NCI-H1694 (cell line): Measurements from ENCODE around the gene EXOSC5.
"Not testable (repeated sequence)": the region's sequence is repeated elsewhere in the genome, so short reads cannot be mapped to it uniquely, and the experiment has no call there.

Source experiments
- DNase-seq: peaks from one replicate; lab custom pipeline; 2025; lab: John Stamatoyannopoulos, UW

EXOSC5 gene

DNA sequence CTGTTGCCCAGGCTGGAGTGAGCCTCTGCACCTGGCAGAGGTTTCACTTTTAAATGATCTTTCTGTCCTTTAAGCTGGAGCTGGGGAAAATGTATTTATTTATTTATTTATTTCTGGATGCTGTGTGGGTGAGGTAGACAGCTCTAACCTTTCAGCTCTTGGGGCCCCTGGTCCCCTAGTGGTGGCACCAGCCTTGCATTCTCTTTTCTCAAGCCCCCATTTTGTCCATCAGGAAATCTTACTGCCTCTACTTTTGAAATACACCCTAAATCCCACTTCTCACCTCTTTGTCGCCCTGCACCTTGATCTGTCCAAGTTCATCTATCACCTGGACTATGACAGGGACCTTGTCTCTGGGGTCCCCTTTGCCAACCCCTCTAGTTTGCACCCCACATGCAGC is 31.1 kb downstream of the EXOSC5 start:
- DNase-seq: no peak

DNA sequence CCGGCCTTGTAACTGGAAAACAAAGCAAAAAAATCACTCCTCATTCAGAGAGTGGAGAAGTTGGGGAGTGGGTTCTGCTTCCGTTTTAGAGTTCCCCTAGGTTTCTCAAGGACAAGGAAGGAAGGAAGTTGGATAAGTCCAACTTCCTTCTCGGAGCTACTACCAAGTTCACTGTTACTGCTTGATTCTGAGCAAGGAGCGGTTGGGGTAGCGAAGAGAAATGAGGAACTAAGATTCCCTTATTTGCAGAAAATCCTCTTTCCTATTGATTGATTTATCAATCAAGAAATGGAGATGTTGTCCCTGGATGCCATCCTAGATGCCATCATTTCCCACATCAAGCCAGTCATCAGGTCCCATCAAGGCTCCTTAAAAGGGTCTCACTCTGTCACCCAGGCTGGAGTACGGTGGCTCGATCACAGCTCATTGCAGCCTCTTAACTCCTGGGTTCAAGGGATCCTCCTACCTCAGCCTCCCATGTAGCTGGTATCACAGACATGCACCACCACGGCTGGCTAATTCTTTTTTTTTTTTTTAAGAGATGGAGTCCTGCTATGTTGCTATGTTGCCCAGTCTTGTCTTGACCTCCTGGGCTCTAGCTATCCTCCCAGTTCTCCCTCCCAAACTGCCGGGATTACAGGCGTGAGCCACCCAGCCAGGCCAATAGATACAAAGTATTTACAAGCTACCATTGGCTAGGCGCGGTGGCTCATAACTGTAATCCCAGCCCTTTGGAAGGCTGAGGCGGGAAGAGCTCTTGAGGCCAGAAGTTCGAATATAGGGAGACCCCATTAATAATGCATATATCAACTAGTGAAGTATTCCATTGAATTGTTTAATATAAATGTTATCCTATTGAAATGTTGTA is 32.4 kb downstream of the EXOSC5 start:
- no peak for DNase-seq

DNA sequence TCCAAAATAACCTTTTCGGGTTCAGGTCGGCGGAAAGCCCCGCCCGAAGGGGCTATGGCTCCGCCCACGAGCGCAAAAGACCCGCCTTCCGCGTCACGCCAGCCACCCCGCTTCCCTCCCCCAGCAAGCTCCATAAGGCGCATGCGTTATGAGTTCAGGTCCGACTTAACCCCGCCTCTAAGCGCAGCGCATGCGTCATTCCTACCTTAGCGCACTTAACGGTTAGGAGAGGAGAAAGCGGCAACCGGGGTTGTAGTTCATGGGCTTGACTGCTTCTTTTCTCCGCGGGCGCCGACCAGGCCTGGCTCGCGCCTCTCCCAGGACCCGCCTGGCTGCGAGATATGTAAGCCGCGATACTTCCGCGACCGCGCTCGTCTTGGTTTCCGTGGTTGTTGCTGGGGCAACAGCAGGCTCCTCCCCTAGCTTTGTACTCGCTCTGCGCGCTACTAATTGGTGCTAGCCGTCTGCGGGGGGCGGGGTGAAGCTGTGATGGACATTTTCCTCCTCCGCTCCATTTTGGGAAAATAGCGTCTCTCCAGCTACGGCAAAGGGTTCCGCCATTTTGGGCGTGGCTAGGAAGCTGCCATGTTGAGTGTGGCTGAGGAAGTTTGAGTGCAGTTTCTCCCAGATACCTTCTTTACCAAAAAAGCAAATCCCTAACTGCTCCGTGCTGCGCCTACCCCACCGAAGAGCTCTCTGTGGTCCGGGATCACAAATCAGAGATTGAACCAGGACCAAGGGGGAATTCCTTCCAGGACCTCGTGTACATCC is 33.2 kb downstream of the EXOSC5 start, which contains the start of gene B9D2:
Gene B9D2, minus strand, starts transcription at position 397 of the 771 bp plus-strand sequence. CDS start 630 bp downstream, outside the sequence.
- peak; percentile 97 for DNase-seq

DNA sequence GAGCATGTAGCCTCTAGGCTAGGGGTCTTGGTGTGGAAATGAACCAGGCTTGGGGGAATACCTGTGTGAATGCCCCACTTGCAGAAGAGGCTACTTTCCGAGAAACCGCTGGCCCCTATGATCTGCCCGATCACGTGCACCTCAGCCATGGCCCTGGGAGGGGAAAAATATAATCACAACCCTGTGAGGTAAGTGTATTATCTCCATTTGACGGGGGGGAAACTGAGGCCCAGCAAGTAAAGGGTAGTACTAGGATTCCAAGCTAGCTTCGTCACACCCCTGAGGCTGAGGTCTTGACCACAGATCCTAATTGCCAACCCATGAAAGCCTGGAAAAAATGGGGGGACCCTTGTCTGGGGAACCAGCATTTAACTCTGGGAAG is 33.8 kb downstream of the EXOSC5 start:
- DNase-seq: no peak

DNA sequence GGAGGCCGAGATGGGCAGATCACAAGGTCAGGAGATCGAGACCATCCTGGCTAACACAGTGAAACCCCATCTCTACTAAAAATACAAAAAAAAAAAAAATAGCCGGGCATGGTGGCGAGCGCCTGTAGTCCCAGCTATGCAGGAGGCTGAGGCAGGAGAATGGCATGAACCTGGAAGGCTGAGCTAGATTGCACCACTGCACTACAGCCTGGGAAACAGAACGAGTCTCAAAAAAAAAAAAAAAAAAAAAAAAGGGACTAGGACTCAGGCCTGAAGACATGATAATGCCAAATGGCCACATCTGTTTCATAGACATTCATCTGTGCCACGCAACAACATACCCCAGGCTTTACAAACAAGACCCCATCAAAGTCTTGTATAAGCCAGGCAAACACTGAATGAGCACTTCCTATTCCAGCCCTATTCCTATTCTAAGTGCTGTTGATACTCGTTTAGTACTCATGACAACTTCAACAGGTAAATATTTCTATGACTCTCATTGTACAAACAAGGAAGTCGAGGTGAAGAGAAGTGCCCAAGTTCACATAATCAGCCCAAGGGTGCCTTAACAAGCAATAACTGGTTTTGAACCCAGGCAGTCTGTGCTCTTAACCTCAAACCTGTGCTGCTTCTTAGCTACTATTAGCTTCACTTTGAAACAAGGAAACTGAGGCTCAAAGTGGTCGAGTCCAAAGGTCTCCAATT is 34.9 kb downstream of the EXOSC5 start:
- no peak for DNase-seq

DNA sequence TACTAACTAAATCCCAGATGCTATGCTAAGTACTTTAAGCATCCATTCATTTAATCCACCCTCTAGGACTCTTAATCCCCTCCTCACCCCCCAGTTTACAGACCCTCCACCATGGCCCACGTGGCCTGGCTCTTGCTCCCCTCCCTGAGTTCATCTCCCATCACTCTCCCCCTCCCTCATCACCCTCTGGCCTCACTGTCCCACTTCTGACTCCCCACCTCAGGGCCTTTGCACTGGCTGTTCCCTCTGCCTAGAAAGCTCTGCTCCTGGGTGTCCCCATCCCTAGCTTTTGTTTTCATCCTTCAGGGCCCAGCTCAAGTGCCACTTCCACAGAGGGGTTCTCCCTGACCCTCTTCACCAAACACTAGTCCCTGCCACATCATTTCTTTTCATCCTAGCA is 37.4 kb downstream of the EXOSC5 start:
- no peak for DNase-seq

DNA sequence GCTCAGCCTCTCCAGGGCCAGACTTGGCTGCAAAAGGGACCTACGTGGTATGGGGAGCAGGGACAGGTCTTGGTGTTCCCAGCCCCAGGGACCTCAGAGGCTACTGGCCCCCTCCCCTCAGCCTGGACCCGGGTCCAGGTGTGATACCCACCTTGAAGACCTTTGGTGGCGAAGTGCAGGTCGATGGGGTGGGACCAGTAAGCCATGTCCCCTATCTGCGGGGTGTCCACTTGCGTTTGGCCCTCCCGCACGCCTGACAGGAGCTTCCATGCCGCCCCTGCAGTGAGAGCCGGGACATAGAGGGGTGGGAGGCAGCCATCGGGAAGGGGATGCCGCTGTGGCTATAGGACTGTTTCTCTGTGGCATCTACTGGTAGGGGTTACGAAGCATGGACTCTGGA is 39.4 kb downstream of the EXOSC5 start:
- DNase-seq: no peak

DNA sequence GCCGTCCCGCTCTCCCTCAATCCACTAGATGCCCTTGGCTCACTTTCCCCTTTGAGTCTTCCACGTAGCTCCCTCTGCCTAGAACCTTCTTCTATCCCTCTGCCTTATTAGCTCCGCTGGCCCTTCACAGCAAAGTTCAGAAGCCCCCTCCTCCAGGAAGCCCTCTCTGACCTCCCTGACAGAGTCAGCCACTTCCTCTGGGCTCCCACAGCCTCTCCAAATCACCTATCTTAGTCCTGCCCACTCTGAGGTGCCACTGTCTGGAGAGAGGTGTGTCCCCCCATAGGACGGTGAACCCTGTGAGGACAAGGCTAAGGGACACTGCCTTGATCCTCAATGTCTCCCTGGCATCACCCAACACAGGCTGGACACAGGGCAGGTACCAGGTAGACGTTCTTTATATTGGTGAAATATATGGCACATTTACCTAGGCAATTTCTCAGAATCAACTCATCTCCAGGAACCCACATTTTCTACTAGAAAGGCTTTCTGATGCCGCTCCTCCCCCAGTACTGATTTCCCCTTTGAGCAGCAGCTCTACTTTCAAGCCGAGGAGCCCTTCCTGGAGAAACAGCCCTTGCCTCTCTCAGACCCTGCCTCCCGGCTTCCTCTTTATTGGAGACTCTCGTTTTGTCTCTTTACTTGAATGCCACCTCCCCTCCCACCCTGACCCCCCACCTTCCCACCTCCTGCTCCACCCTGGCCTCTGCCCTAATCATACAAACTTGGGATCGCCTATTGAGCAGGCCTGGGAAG is 40.0 kb downstream of the EXOSC5 start:
- DNase-seq: no peak

DNA sequence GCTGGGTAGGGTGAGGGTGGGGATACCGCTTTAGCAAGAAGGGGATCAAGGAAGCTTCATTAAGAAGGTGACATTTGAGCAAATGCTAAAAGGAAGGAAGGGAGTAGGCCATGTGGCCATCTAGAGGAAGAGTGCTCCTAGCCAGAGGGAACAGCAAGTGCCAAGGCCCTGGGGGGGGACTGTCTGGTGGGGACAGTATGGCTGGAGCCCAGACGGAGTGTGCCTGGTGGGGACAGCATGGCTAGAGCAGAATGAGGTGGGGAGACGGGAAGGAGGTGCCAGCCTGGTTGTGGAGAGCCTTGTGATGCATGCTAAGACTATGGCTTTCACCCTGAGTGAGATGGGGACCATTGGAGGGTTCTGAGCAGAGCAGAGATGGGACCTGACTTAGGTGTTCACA is 41.4 kb downstream of the EXOSC5 start:
- no peak for DNase-seq

DNA sequence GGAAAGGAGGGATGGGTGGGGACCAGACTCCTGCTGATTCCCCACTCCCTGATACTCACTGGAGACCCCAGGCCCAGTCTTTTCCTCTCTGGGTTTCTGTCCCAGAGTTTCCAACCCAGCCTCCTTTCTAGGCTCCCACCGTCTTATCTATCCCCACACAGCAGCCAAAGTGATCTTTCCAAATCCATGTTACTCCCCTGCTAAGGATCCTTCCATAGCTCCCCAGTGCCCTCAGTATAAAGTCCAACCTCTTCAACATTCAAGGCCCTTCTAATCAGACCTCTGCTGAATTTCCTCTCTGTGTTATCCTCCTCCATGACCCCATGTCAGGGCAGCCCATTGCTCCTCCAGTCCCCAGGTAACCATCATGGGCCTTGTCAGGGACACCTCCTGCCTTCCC is 42.1 kb downstream of the EXOSC5 start:
- no peak for DNase-seq

DNA sequence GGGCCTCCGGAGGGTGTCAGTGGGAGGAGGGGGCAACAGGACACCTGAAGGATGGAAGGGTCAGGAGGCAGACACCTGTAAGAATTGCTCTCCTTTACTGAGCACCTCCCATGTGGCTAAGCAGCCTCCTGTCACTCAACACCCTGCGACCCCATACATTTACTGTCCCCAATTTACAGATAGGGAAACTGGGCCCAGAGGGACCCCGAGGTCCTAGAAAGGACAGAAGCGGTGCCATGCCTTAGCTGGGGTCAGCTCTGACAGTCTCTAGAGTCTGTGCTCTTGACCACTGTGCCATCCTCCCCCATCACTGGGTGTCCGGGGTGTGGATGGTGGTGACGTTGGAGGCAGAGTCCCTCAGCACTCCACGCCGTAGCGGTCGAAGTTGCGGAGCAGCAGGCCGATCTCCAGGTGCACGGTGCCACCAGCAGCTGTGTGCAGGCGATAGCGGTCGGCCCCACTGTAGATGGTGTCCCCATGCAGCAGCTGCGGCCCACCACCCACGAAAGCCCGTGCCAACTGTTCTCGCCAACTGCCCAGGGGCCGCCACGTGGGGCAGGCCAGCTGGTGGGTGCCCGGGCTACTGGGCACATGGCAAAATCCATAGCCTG is 42.7 kb downstream of the EXOSC5 start:
- no peak for DNase-seq

DNA sequence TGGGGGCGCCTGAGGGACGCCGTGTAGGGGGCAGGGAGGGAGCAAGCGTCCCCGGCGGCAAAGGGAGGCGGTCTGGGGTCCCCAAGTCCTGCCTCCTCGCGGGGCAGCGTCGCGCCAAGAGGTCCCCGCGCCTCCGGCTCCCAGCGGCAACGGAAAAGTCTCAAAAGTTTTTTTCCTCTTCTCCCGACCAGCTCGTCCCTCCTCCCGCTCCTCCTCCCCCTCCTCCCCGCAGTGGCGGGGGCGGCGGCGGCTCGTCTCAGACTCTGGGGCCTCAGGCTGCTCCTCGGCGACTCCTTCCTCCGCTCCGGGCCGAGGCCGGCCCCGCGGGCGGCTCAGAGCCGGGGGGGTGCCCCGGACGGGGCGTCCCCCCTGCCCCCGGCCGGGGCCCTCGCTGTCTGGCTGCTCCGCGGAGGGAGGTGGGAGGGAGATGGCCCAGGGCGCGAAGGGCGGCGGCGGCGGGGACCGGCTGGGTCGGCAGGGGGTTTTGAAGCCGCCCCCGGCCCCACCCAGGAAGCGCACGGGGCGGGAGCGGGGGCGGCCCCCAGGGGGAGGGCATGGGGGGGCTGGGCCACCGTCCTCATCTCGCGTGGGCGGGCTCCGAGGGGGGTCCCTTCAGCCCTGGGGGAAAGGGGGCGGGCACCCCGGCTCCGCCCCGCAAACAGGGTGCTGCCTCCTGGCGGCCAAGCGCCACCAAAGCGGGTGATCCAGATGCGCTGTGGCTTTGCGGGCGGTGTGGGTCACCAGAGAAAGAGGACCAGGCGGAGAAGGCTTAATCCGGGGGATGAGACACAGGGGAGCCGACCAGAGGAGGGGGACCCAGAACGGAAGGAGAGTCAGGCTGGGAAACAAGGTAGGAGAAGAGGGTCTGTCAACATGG is 43.5 kb downstream of the EXOSC5 start, which contains the start of gene TGFB1:
Gene TGFB1, minus strand, starts transcription at position 457 of the 877 bp plus-strand sequence. CDS start 878 bp downstream, outside the sequence.
- peak; percentile 5 for DNase-seq

DNA sequence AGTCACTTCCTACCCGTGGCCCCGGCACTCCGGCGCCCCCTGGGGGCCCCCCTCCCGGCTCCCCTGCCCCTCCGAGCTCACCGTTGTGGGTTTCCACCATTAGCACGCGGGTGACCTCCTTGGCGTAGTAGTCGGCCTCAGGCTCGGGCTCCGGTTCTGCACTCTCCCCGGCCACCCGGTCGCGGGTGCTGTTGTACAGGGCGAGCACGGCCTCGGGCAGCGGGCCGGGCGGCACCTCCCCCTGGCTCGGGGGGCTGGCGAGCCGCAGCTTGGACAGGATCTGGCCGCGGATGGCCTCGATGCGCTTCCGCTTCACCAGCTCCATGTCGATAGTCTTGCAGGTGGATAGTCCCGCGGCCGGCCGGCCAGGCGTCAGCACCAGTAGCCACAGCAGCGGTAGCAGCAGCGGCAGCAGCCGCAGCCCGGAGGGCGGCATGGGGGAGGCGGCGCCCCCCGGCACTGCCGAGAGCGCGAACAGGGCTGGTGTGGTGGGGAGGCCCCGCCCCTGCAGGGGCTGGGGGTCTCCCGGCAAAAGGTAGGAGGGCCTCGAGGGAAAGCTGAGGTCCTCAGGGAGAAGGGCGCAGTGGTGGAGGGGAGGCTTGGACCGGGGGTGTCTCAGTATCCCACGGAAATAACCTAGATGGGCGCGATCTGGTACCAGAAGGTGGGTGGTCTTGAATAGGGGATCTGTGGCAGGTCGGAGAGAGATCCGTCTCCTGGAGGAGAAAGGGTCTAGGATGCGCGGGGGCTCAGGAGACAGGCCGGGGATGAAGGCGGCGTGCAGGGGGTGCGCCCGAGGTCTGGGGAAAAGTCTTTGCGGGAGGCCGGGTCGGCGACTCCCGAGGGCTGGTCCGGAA is 44.3 kb downstream of the EXOSC5 start:
- no peak for DNase-seq

DNA sequence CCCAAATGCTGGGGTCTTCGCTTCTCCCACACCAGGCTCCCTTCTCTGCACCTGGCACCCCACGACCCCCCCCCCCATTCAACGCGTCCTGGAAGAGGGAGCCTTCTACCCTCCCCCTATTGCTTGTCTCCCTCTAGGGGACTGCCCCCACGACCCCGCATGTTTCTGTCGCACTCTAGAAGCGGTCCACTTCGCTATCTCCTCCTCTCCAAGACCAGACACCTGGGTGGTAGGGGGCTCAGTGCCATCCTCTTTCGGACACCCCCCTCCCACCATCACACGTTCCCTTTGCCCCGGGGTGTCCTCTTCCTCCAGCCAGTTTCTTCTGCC is 44.9 kb downstream of the EXOSC5 start:
- no peak for DNase-seq

DNA sequence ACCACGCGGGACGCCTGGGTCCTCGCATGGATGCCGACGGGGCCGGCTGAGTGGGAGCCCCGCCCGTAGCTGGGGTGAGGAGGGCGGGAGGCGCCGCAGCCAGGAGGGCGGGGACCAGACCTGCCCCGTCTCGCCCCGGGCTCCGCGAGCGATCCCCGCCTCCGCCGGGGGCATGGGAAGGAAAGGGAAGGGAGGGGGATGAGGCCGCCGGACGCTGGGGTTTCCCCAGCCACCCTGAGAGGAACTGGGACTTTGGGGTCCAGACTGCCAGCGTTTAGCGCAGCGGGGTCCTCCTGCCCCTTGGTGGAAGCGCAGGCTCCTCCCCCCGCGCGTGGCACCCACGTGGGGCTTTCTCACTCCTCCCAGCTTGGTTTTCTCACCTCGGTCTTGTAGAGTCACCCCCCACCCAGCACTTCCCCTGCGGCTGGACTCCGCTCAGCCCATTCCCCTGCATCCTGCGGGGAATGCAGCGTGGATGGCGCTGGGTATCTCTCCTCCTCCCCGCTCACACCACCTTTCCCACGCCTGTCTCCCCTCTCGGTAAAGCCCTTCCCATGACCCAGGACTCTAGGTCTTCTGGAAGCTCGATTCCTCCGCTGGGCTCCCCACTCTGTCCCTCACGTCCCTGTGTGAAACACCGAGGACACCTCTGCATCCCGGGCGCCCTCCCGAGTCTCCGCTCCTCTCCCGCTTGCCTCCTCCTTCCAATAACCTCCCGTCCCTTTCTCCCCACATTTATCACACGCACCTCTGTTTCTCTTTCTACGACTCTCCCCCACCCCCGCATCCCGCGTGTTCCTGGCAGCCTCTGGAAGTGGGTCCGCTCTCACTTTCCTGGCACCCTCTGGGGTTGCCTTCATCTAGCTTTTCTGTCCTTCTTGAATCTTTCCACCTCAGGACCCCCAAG is 45.6 kb downstream of the EXOSC5 start:
- no peak for DNase-seq

DNA sequence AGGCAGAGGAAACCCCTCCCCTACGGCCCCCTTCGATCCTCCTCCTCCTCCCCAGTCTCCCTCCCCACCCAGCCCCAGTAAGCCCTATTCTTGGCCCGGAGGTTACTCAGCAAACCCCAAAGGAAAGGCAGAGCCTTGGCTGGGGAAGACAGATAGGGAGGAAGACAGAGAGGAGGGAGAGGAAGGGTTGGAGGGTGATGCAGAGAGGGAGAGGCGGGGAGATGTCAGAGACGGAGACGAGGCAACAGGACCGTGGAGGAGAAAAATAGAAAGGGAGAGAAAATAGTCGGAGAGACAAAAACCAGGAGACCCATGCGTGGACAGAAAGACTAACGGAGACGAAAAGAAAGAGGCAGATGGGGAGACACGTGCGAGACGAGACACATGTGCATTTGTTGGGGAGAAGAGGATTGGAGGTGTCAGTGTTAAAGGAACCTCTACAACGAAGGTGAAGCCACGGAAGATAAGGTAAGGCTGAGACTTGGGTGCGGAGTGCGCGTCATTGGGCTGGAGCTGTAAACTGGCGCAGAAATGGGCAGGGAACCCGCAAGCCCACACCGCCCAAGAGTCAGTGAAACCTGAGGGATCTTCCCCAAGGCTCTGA is 46.3 kb downstream of the EXOSC5 start:
- no peak for DNase-seq

DNA sequence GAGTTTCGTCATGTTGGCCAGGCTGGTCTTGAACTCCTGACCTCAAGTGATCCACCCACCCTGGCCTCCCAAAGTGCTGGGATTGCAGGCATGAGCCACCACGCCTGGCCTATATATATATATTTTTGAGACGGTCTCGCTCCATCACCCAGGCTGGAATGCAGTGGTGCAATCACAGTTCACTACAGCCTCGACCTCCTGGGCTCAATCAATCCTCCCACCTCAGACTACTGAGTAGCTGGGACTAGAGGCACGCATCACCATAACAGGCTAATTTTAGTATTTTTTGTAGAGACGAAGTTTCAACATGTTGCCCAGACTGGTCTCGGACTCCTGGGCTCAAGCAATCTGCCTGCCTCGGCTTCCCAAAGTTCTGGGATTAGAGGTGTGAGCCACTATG is 50.2 kb downstream of the EXOSC5 start:
- not testable (repeated sequence) for DNase-seq

DNA sequence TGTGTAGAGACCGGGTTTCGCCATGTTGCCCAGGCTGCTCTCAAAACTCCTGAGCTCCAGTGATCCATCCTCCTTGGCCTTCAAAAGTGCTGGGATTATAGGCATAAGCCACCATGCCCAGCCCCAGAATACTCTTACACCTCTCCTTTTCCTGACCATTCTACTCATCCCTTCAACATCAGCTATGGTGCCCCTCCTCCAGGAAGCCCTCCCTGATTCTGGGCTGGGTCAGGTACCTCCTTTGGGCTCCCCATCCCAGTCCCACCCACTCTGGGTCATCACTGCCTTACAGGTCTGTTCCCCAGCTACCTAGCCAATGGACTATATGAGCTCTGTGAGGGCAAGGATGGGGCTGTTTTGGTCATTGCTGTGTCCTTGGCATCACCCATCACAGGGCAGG is 53.0 kb downstream of the EXOSC5 start:
- no peak for DNase-seq
